Hepatocyte (in vitro differentiated cells): ENCODE results near the gene S100A7. TPM values are rescaled to one million over a fixed set of nuclear protein-coding genes. Genes with fewer than 3 reads are reported as not detected.

ENCODE experiments used
- DNase-seq: peaks from one replicate; pipeline ENCODE4 v3.0.0-alpha.2; 2016; ENCODE audit warnings: low spot score
- H2AFZ ChIP-seq: fragments of 200-600 bp; sonication (generic); 2 replicates; pipeline ENCODE4 v1.6.0; 2016; ENCODE audit warnings: antibody characterized with exemption, mild to moderate bottlenecking
- H3K27ac ChIP-seq: fragments of 200-600 bp; sonication (generic); 2 replicates; pipeline ENCODE4 v1.5.1; 2016; ENCODE audit warnings: mild to moderate bottlenecking
- H3K27me3 ChIP-seq: fragments of 200-600 bp; sonication (generic); 2 replicates; pipeline ENCODE4 v1.6.1; 2016
- H3K36me3 ChIP-seq: fragments of 200-600 bp; sonication (generic); replicated peaks from 2 replicates; pipeline ENCODE4 v1.5.1; 2016; ENCODE audit warnings: low read depth; ENCODE audit not compliant: insufficient read depth
- H3K4me1 ChIP-seq: fragments of 200-600 bp; sonication (generic); 2 replicates; pipeline ENCODE4 v1.5.1; 2016; ENCODE audit warnings: mild to moderate bottlenecking, moderate library complexity; ENCODE audit not compliant: insufficient read depth
- H3K4me2 ChIP-seq: fragments of 200-600 bp; sonication (generic); 2 replicates; pipeline ENCODE4 v1.6.0; 2016
- H3K4me3 ChIP-seq: fragments of 200-600 bp; sonication (generic); 2 replicates; pipeline ENCODE4 v1.5.1; 2016; ENCODE audit warnings: mild to moderate bottlenecking
- H3K79me2 ChIP-seq: fragments of 200-600 bp; sonication (generic); 2 replicates; pipeline ENCODE4 v1.6.0; 2017; ENCODE audit warnings: mild to moderate bottlenecking
- H3K9me2 ChIP-seq: fragments of 200-600 bp; sonication (generic); replicated peaks from 2 replicates; pipeline ENCODE4 v1.6.0; 2017; ENCODE audit warnings: mild to moderate bottlenecking; ENCODE audit not compliant: insufficient read depth
- H3K9me3 ChIP-seq: fragments of 200-600 bp; sonication (generic); 2 replicates; pipeline ENCODE4 v1.5.1; 2016; ENCODE audit warnings: low read depth, mild to moderate bottlenecking
- H4K20me1 ChIP-seq: fragments of 200-600 bp; sonication (generic); 2 replicates; pipeline ENCODE4 v1.6.0; 2016; ENCODE audit warnings: mild to moderate bottlenecking; ENCODE audit not compliant: insufficient read depth, poor library complexity, severe bottlenecking
- CTCF ChIP-seq: fragments of 200-600 bp; sonication (generic); IDR thresholded peaks from 2 replicates; pipeline ENCODE4 v1.5.1; 2016; ENCODE audit warnings: antibody characterized with exemption, mild to moderate bottlenecking; ENCODE audit not compliant: poor library complexity
- EZH2 ChIP-seq: fragments of 200-600 bp; sonication (generic); IDR thresholded peaks from 2 replicates; pipeline ENCODE4 v1.6.1; 2016; ENCODE audit warnings: antibody characterized with exemption, mild to moderate bottlenecking, borderline replicate concordance
- EZH2phosphoT487 ChIP-seq: fragments of 200-600 bp; sonication (generic); IDR thresholded peaks from one replicate; pipeline ENCODE4 v1.6.1; 2018; ENCODE audit warnings: antibody characterized with exemption, mild to moderate bottlenecking, low read depth, moderate library complexity; ENCODE audit not compliant: unreplicated experiment, severe bottlenecking
- WGBS: methylation state at CpG from one replicate; pipeline ENCODE4 v1.1.6; 2016; ENCODE audit warnings: low lambda C conversion rate; ENCODE audit errors: missing lambda C conversion rate; 5-methylcytosine and 5-hydroxymethylcytosine counted together
- polyA plus RNA-seq: library from polyadenylated mRNA; unstranded; fragments of >200 nt; fragmentation: Nextera tagmentation; extraction: Ambion mirVana; gene quantifications from 2 replicates; pipeline ENCODE4 v1.2.1, GENCODE V29; 2016
- total RNA-seq: library from RNA; depleted of rRNA; stranded (reverse); fragments of >200 nt; gene quantifications from 2 replicates; pipeline ENCODE4 v1.2.3, GENCODE V29; 2014

The S100A7 gene
- total and polyA plus RNA-seq, 2 experiments from 2014 or later: 0.60 to 1.0 TPM

DNA sequence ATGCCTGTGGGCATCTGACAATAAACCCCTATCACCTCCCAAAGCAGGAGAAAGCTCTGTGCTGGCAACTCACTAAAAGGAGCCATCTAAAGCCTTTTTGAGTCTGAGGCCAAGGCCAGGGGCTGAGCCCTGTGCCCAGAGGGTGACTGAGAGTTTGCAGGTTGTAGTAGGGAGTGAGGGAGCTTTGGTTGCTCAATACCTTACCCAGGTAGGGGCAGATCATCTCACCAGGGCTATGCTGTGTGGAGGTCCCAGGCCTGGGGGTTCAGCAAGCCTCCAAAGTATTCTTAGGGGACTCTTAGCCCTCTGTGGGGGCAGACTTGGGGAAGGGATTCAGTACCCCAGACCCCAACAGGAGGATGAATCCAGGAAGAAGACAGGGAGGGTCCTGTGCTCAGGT is 21.2 kb downstream of the S100A7 start:
- Histone ChIP-seq H2AFZ (no peak overlapping the region), H4K20me1 (no peaks in the 10 kb centered on the region), H3K4me2 (no peak overlapping the region), H3K4me3 (no peak overlapping the region), H3K79me2 (no peaks in the 10 kb centered on the region), H3K9me3 (no peaks in the 10 kb centered on the region), H3K27me3 (no peaks in the 10 kb centered on the region), H3K27ac (no peak overlapping the region), H3K9me2 (no peaks in the 10 kb centered on the region), H3K36me3 (no peaks in the 10 kb centered on the region), H3K4me1 (no peaks in the 10 kb centered on the region)
- DNase-seq: no peak
- TF ChIP-seq CTCF (no peak), EZH2phosphoT487 (no peak), EZH2 (no peak)

GRCh38 chr1:153438599-153438998 is 21.9 kb downstream of the S100A7 start:
- no peak for DNase-seq
- WGBS: 66% methylated on average over 7 of the region's 7 CpGs
- Histone ChIP-seq H3K79me2 (no peaks in the 10 kb centered on the region), H3K4me3 (no peak overlapping the region), H3K27ac (no peak overlapping the region), H3K4me2 (no peak overlapping the region), H3K4me1 (no peaks in the 10 kb centered on the region), H3K27me3 (no peaks in the 10 kb centered on the region), H3K9me2 (no peaks in the 10 kb centered on the region), H3K36me3 (no peaks in the 10 kb centered on the region), H2AFZ (no peak overlapping the region), H4K20me1 (no peaks in the 10 kb centered on the region), H3K9me3 (no peaks in the 10 kb centered on the region)
- TF ChIP-seq EZH2 (no peak), EZH2phosphoT487 (no peak), CTCF (no peak)

DNA sequence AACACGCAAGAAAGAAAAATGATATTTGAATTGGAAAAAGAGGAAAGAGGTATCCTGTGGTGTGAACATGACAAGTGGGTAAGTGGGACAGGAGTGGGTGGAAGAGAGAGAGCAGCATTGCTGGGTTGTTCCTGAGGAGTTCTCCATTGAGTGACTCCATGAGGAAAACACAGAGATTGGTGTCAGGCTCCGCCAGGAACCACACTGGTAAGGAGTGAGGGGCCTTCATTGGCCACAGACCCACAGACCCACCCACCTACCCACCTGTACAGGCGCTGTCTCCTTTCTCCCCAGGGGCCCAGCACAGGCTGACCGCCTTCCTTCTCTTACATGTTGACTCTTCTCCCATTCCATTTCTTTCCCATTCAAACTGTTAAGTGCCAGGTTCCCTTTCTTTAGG is 23.2 kb downstream of the S100A7 start:
- Histone ChIP-seq H3K79me2 (no peaks in the 10 kb centered on the region), H3K9me2 (no peaks in the 10 kb centered on the region), H3K4me1 (no peaks in the 10 kb centered on the region), H4K20me1 (no peaks in the 10 kb centered on the region), H3K4me3 (no peak overlapping the region), H3K36me3 (no peaks in the 10 kb centered on the region), H3K4me2 (no peak overlapping the region), H3K9me3 (no peaks in the 10 kb centered on the region), H3K27me3 (no peaks in the 10 kb centered on the region), H3K27ac (no peak overlapping the region), H2AFZ (no peak overlapping the region)
- TF ChIP-seq EZH2phosphoT487: no peak
- no peak for TF ChIP-seq EZH2
- no peak for TF ChIP-seq CTCF
- no peak for DNase-seq
- WGBS: 85% methylated on average over 4 of the region's 4 CpGs
